ENCODE results near the gene CACNA1F. TPM values are rescaled to one million over a fixed set of nuclear protein-coding genes. Genes with fewer than 3 reads are reported as not detected.

Gene CACNA1F
- total and polyA plus RNA-seq, 3 donors from 2014 or later = 0.16 to 0.24 (median 0.19) TPM

DNA sequence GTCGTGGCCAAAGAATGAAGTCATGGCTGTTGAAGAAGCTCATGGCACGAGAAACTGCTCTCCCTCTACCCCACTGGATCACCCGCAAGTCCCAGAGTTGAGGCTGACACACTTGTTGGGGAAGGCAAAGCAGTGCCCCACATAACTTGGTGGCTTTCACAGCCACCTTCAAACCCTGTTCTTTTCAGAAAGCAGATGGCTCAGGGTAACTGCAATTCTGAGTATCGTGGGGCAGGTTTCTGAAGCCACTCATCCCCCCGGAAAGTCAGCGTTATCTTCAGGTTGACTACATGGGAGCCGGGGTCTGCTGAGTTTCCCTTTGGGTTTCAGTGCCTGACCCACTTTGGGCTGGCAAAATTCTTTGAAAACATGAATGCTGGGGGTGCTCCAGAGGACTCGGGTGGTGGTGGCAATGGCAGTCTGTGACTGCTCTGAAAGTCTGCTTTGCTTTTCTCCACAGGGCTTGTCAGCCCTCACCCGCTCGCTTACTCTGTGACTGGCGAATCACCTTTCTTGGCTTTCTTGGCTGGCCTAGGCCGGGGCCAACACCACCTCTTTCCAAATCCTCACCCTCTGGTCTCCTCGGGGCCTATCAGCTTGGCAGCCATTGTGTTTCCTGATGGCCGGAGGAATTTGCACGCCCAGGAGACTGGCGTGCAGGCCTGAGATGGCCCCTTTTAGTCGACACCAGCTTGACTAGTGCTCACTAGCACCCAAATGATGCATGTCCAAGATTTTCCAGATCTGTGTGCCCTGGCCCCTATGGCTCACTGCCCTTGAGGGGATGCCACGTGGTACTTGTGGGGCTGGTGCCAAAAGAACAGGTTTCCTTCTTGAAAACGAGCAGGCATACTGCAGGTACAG lies 43.8 kb upstream of the CACNA1F start:
- DNase-seq = no peak
- Histone ChIP-seq H3K4me1 (no peaks in the 10 kb centered on the region), H3K27ac (no peak overlapping the region), H3K36me3 (ENCODE audit: low read depth, missing control alignments) (no peaks in the 10 kb centered on the region), H3K27me3 (no peaks in the 10 kb centered on the region), H3K9me3 (no peaks in the 10 kb centered on the region), H3K4me3 (no peak overlapping the region)
- intact Hi-C loops (cut with DNase I; ENCODE audit: low total_unique reads) = no loop called here
- 76 to 81% methylated on average over 11 to 19 of the region's 19 CpGs for WGBS, 2 donors
- TF ChIP-seq, protein P1, sequence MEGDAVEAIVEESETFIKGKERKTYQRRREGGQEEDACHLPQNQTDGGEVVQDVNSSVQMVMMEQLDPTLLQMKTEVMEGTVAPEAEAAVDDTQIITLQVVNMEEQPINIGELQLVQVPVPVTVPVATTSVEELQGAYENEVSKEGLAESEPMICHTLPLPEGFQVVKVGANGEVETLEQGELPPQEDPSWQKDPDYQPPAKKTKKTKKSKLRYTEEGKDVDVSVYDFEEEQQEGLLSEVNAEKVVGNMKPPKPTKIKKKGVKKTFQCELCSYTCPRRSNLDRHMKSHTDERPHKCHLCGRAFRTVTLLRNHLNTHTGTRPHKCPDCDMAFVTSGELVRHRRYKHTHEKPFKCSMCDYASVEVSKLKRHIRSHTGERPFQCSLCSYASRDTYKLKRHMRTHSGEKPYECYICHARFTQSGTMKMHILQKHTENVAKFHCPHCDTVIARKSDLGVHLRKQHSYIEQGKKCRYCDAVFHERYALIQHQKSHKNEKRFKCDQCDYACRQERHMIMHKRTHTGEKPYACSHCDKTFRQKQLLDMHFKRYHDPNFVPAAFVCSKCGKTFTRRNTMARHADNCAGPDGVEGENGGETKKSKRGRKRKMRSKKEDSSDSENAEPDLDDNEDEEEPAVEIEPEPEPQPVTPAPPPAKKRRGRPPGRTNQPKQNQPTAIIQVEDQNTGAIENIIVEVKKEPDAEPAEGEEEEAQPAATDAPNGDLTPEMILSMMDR (IDR thresholded peaks at IDR 0.05) = no peak
- no peak for TF ChIP-seq POLR2A (IDR thresholded peaks at IDR 0.05)

DNA sequence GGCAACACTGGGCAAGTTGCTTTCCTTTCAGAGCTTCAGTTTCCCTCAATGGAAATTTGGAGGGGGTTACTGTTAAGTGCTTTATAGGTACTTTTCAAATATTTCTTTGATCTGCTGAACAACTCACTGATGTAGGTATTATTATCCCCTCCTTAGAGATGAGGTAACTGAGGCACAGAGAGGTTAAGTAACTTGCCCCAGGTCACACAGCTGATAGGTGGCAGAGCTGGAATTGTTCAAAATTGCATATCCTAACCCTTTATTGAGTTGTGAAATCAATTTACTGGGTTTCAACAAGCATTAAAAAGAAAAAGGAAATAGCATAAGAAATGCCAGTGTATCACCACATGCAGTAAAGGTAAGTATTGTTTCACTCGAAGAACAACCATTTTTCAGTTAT lies 43.1 kb upstream of the CACNA1F start:
- no peaks in the 10 kb centered on the region for H3K36me3 ChIP-seq (ENCODE audit: low read depth, missing control alignments)
- H3K9me3 ChIP-seq = no peaks in the 10 kb centered on the region
- no peak for TF ChIP-seq POLR2A (IDR thresholded peaks at IDR 0.05)
- TF ChIP-seq, protein P1 (IDR thresholded peaks at IDR 0.05) = no peak
- intact Hi-C loops (cut with DNase I; ENCODE audit: low total_unique reads) = no loop called here
- no peak for DNase-seq
- no peaks in the 10 kb centered on the region for H3K27me3 ChIP-seq
- H3K4me1 ChIP-seq = no peaks in the 10 kb centered on the region
- no peak overlapping the region for H3K27ac ChIP-seq
- no peak overlapping the region for H3K4me3 ChIP-seq
- WGBS, 2 donors = 79 to 96% methylated on average over 1 of the region's 1 CpG

DNA sequence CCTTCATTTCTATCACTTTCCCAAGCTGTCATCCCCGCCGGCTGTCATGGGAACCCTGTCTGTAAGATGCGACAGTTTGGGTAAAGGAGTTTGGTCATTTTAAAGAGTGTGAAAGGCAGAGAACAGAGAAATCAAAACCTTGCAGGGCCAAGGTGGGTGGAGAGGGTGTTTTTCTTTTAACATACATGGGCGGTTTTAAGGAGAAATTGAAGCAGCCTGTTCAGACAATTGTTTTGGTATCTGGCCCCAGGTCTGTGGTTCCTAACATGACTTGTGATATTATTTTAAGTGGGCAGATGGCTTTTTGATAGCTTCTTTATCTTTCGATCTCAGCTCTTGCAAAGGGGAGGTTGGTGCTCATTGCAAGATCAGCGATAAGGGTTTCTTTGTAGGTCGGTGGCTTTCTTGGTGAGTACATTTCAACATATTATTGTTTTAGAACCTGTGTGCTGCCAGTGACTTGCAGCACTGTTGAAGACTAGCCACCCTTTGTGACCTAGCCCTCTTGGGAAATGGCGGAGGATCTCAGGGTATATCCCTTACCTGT lies 40.1 kb upstream of the CACNA1F start:
- no peak overlapping the region for H3K27ac ChIP-seq
- H3K4me1 ChIP-seq = no peaks in the 10 kb centered on the region
- H3K9me3 ChIP-seq = no peaks in the 10 kb centered on the region
- H3K4me3 ChIP-seq = no peak overlapping the region
- intact Hi-C loops (cut with DNase I; ENCODE audit: low total_unique reads) = no loop called here
- TF ChIP-seq, protein P1 (IDR thresholded peaks at IDR 0.05) = no peak
- TF ChIP-seq POLR2A (IDR thresholded peaks at IDR 0.05) = no peak
- 77 to 85% methylated on average over 8 of the region's 8 CpGs for WGBS, 2 donors
- no peaks in the 10 kb centered on the region for H3K27me3 ChIP-seq
- DNase-seq = no peak
- H3K36me3 ChIP-seq (ENCODE audit: low read depth, missing control alignments) = no peaks in the 10 kb centered on the region

DNA sequence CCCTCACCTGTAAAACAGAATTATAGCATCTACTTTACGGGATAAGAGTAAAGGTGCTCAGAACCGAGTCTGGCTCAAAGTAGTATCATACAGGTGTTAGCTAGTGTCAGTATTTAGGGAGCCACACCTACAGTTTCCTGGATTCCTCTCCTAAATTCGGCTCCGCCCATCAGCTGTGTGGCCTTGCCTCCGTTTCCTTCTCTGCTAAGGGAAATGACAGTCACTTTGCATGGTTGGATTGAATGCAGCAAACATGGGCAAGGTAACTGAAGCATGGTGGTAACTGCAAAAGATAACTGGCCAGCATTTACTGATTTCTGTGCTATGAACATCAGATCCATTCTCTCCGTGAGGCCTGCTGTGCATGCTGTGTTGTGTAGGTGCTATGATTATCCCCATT lies 39.3 kb upstream of the CACNA1F start:
- Histone ChIP-seq H3K36me3 (ENCODE audit: low read depth, missing control alignments) (no peaks in the 10 kb centered on the region), H3K4me1 (no peaks in the 10 kb centered on the region), H3K4me3 (no peak overlapping the region), H3K27ac (no peak overlapping the region), H3K9me3 (no peaks in the 10 kb centered on the region), H3K27me3 (no peaks in the 10 kb centered on the region)
- WGBS, 2 donors = 44 to 59% methylated on average over 1 to 6 of the region's 6 CpGs
- intact Hi-C loops (cut with DNase I; ENCODE audit: low total_unique reads) = no loop called here
- TF ChIP-seq, protein P1 (IDR thresholded peaks at IDR 0.05) = no peak
- TF ChIP-seq POLR2A (IDR thresholded peaks at IDR 0.05) = no peak
- DNase-seq = no peak
